Liver (tissue), 3 donors: Measurements from ENCODE around the gene ABCE1.

Experiments
- CTCF ChIP-seq: fragments of 150-350 bp; IDR thresholded peaks from 2 replicates; pipeline ENCODE4 v1.5.1; 2017; ENCODE audit warnings: improper control_type of control experiment, low read depth, low read length; ENCODE audit not compliant: missing input control
- EGR1 ChIP-seq, 2 donors: IDR thresholded peaks; 2 replicates each; pipeline ENCODE4 v1.6.1; 2016 to 2018; ENCODE audit warnings: antibody characterized with exemption in 2 of 2, low read depth in 2 of 2
- GABPA ChIP-seq, 2 donors: IDR thresholded peaks in 1 of 2; conservative IDR thresholded peaks in 1 of 2; 2 replicates each; pipeline ENCODE4 v1.6.1; 2016; ENCODE audit warnings: antibody characterized with exemption in 2 of 2, mild to moderate bottlenecking in 1 of 2, moderate library complexity in 1 of 2
- HNF4G ChIP-seq: IDR thresholded peaks from 2 replicates; pipeline ENCODE4 v1.6.1; 2016; ENCODE audit warnings: antibody characterized with exemption
- MAX ChIP-seq: IDR thresholded peaks from 2 replicates; pipeline ENCODE4 v1.6.1; 2016; ENCODE audit warnings: antibody characterized with exemption
- NR2F2 ChIP-seq: IDR thresholded peaks from 2 replicates; pipeline ENCODE4 v1.6.1; 2016; ENCODE audit warnings: antibody characterized with exemption
- RAD21 ChIP-seq, 2 donors: IDR thresholded peaks; 2 replicates each; pipeline ENCODE4 v1.6.1; 2016; ENCODE audit warnings: antibody characterized with exemption in 2 of 2, mild to moderate bottlenecking in 2 of 2
- REST ChIP-seq: IDR thresholded peaks from 2 replicates; pipeline ENCODE4 v1.6.1; 2016; ENCODE audit warnings: antibody characterized with exemption, mild to moderate bottlenecking
- RXRA ChIP-seq, 2 donors: IDR thresholded peaks; 2 replicates each; pipeline ENCODE4 v1.6.1; 2017 to 2018; ENCODE audit warnings: antibody characterized with exemption in 2 of 2, mild to moderate bottlenecking in 1 of 2
- SP1 ChIP-seq: IDR thresholded peaks from 2 replicates; pipeline ENCODE4 v1.6.1; 2018; ENCODE audit warnings: antibody characterized with exemption, mild to moderate bottlenecking
- TAF1 ChIP-seq: conservative IDR thresholded peaks from 2 replicates; pipeline ENCODE4 v1.6.1; 2016; ENCODE audit warnings: antibody characterized with exemption, mild to moderate bottlenecking
- YY1 ChIP-seq: IDR thresholded peaks from 2 replicates; pipeline ENCODE4 v1.6.1; 2016; ENCODE audit warnings: antibody characterized with exemption, mild to moderate bottlenecking
- ZBTB33 ChIP-seq: IDR thresholded peaks from 2 replicates; pipeline ENCODE4 v1.6.1; 2016; ENCODE audit warnings: antibody characterized with exemption
- donor health status: healthy.
- donor health status: healthy.

GRCh38 chr4:145132511-145133098 lies 34.5 kb downstream of the ABCE1 start:
- TF ChIP-seq CTCF (no peak), RXRA (IDR thresholded peaks at IDR 0.05) (no peak), RAD21 (IDR thresholded peaks at IDR 0.05) (no peak), REST (no peak), TAF1 (no peak), NR2F2 (no peak), HNF4G (no peak), SP1 (no peak), YY1 (no peak), ZBTB33 (no peak), MAX (no peak), GABPA (IDR thresholded peaks at IDR 0.05 in 1 of 2, conservative IDR thresholded peaks at IDR 0.05 in 1 of 2) (no peak), EGR1 (IDR thresholded peaks at IDR 0.05; ENCODE audit: low read depth in 2 of 2) (no peak)
